Stimulated activated CD4-positive, alpha-beta T cell treated with anti-CD3 and anti-CD28 coated beads, Interleukin-2, amount 100 ng/mL, for 24 hours (primary cell): ENCODE data around the gene TAPBP.
"Not testable (repeated sequence)": the region's sequence is repeated elsewhere in the genome, so short reads cannot be mapped to it uniquely, and the experiment has no call there.

ENCODE experiments used
- DNase-seq, 2 donors: peaks; one replicate each; pipeline ENCODE4 v3.0.0-alpha.2; 2020

Gene TAPBP

DNA sequence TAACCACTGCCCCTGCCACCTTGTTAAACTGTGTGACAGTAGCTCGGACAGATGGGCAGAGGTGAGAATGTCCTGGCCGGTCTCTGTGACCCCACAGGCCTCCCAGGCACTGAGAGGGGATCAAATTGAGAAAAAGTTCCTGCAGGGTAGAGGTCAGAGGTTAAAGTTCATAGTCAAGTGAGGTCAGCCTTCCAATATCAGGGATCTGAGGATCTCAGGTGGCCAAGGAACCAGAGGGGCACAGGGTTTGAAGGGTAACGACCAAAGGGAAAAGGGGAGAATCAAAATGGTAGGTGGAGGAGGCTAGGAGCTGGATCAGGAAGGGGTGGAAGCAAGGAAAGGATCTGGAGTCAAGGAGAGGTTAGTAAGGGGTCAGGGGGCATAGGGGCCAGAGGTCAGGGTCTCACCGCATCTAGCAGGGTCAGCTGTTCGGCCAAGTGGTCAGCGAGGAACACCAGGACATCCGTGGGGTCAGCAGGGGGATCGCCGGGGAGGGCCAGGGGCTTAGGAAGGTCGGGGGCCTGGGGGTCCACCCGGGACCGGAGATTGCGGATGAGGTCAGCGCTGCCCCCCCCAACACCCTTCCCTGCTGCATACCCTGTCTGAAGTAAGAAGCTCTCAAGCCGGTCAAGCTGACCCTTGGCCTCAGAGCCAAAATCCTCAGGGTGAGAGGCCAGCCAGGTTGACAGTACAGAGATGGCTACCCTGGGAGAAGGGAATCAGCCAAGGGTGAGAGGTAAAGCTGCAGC, 18.1 kb downstream of the TAPBP start:
- no peak for DNase-seq

DNA sequence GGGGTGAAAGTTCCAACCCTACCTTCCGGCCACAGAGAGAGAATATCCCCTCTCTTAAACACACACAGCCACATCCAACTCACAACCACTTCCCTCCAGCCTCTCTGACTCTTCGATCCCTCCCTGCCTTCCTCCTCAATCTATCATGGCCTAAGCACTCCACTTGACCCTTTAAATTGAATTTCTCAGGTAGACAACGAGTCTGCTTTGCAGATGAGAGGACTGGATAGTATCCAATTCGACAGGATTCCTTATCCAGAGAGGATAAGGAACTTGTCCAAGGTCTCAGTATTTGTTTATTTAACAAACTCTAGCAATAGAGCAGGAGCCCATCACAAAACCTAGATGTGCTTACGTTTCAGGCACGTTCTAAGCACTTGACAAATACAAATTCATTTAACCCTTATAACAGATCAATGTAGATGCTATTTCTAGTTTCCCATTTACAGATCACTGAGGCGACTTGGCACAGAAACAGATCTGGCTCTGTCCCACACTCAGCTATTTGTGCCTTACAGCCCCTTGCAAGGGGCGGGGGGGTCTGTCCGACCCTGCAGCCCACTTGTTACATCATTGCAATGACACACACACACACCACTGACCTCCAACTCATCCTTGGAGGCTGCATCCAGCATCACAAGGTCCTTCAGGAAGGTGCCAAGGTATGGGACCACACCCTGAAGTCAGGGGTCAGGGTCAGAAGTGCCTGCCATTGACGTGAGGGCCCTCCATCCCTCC, 19.6 kb downstream of the TAPBP start:
- no peak for DNase-seq

DNA sequence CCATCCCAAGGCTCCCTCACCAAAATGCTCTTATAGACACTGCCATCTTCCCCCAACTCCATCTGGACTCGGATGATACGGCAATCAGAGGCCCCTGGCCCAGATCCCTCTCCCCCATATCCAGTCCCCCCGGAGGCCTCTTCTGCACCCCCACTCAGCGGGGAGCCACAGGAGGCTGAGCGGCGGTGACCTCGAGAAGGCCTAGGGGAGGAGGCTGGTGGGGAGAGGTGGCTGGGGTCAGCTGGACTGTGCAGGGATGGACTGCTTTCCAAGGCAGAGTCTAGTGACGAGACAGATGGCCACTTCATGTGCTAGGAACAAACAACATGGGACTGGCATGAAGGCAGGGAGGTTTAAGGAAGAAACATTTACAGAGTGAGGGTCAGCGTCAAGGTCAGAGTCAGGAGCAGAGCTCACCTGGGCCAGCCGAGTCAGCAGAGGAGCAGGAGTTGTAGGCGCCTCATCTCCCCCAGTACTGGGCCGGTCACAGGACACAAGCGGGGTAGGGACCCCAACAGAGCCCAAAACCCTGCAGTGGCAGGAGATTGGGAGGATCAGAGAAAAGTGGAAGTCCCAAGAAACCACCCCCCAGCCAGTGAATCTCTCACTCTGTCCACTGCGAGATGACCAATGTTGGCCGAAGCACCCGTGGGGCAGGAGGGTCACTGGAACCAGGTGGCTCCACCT, 20.7 kb downstream of the TAPBP start:
- DNase-seq = no peak

DNA sequence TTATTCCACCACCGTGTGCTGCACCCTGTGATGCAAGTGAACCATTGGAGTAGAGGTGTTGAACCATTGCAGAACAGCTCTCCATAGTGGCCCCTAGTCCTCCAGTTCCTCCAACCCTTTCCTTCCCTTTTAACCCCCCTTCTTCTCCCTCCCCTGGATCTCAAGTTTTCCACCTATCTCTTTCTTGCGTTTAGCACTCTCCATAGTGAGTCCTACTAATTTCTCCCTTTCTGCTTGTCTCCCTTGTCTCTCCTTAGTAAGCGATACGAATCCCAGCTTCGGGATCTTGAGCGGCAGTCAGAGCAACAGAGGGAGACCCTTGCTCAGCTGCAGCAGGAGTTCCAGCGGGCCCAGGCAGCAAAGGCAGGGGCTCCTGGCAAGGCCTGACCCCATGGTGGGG, 23.4 kb downstream of the TAPBP start:
- no peak for DNase-seq

DNA sequence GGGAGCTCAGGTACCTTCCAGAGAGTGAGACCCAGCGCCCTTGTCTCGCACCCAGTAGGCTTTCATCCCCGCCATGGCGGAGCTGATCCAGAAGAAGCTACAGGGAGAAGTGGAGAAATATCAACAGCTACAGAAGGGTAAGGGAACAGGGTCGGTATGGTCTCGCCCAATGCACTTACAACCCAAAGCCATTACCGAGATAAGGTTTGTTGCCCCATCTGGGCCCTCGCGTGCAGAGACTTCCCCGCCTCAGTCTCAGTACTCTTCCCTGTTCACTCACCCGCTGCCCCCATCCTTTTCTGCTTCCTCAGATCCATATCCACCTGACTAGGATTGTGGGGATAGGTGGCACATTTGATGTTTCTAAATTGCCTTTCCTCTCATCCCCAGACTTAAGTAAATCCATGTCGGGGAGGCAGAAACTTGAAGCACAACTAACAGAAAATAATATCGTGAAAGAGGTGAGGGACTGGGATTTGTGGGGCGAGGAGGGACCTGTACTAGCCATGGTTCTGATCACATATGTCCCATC, 24.0 kb downstream of the TAPBP start:
- no peak for DNase-seq

DNA sequence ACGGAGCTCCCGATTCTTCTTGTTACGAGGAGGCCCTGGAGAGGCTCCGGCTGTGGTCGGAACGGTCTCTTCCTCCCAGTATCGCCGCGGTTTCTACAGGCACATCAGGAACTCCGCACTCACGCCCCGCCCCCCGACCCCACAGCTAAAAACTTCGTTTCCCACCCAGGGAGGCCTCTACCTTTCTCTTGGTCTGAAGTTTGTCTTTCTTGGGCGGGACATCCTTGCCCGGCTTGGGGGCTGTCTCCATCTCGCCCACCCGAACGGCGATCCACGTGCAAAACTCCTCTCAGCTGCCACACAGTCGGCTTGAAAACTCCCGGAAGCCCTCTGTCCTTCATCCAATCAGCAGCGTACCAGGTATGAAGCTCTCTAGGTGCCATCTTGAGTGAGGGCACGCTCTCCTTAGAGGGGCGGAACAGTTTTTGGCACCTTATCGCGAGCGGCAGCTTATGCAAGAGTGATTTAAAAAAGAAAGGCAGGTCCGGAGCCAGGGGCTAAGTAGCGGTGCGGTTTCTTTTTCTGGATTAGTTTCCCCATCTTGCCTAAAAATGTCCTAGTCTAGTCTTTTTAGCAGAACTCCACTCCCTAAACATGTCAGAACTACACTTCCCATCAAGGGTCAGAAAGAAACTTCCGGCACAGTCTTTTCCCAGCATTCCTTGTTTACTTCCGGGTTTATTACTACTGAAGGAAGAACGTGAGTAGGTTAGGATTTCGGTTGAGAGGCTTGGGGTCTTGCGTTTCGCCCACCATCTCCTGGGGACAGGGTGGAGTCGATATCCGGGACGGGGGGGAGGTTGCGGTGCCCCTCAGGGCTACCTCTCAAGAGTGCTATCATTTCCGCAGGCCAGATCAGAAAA, 24.7 kb downstream of the TAPBP start, which contains the start of the genes PFDN6 and WDR46:
TSS of gene PFDN6 (plus strand) at position 681 of the 863 bp plus-strand sequence. CDS start 256 bp downstream, outside the sequence.
TSS of gene WDR46 (minus strand) at position 319 of the 863 bp plus-strand sequence. CDS start at position 250, 69 bp downstream.
- peak; percentile 75 to 81 for DNase-seq

DNA sequence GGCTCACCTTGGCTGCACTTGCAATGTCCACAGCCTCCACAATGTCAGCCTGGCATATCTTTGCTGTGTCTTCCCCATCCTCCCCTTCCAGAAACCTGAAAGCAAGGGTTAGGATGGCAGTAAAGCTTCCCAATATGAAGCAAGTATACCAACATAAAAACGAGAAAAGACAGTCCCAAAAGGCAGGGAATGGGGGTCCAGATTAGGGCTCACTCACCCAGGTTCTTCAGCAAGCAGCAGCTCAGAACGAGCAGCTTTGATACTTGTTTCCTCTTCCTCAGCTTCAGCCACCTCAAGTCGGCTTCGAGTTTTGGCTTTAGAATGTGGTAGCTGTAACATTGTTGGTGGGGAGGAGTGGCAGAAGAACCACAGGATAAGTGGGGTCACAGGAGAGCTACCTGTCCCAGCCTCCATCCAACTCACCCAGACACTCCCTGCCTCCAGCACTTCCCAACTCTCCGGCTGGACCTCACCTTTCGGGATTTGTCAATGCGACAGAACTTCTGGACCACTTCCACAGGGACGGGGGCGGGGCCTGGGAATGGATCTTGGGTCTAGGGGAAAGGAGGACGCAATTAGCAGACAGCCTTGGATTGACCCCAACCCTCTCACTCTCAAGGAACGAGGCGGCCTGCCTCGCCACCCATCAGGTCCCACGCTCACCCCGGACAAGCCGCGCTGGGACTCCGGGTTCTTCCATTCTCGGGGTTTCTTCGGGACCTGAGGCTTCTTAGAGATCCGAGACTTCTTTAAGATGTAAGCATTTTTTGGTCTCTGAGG, 25.5 kb downstream of the TAPBP start:
- DNase-seq = no peak

DNA sequence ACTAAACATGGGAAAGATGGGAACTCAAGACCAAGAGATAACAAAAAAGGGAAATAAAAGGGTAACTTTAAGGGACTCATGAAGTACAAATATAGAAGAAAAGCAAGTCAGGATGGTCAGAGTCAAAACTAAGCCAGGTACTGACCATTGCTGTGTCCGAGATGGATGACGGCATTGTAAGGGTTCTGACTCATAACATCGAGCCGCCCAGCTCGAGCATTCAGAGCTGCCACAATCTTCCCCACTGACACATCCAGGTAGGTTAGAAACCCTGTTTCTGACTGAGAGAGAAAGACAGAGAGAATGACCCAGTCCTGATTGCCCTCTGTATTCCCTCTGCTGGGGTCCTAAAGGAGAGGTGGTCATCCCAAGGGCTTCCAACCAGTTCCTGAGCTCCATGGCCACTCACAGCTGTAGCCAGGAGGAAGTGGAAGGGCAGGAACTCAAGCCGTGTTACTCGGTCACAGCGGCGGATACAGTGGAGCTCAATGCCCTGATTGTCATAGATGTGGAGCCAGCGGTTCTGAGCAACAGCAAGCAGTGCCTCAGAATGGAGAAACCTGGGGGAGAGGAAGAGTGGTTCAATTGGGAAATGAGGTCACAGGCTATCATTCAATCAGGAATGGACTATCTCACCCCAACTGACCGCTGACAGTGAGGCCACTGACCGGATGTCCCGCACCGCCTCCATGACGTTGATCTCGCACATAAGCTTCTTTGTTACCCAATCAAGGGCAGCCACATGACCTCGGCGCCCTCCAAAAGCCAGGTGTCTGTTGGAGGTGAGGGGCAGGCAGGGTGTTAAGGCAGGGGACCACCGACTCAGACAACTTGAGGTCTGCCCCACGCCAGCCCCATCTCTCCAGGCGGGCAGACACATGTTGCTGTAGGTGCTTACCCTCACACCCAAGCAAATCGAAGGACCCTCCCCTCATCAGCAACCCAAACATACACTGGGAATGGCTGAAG, 26.6 kb downstream of the TAPBP start:
- no peak for DNase-seq

DNA sequence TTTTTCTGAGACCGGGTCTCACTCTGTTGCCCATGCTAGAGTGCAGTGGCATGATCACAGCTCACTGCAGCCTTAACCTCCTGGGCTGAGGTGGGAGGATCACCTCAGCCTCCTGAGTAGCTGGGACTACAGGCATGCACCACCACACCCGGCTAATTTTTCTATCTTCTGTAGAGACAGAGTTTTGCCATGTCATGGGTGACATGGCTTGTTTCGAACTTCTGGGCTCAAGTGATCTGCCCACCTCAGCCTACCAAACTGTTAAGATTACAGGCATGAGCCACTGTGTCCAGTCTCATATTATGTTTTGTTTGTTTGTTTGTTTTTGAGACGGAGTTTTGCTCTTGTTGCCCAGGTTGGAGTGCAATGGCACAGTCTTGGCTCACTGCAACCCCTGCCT, 28.7 kb downstream of the TAPBP start:
- DNase-seq = not testable (repeated sequence)

DNA sequence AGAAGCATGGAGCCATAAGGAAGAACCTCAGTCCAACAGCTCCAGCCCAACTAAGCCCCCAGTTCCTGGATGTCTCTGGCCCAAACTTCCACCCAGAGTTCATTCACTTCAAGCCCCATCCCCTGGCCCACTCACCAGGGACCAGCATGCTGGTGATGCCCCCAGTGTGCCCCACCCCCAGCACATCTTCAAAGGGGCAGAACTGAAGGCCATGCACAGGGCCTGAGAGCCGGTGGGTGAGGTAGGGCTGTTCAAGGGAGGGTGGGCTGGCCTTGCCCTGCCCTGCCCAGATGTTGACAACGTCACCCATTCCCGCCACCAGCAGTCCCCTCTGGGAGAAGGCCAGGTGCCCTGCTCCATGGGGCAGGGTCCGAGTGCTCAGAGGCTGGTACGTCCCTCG, 33.3 kb downstream of the TAPBP start:
- no peak for DNase-seq

DNA sequence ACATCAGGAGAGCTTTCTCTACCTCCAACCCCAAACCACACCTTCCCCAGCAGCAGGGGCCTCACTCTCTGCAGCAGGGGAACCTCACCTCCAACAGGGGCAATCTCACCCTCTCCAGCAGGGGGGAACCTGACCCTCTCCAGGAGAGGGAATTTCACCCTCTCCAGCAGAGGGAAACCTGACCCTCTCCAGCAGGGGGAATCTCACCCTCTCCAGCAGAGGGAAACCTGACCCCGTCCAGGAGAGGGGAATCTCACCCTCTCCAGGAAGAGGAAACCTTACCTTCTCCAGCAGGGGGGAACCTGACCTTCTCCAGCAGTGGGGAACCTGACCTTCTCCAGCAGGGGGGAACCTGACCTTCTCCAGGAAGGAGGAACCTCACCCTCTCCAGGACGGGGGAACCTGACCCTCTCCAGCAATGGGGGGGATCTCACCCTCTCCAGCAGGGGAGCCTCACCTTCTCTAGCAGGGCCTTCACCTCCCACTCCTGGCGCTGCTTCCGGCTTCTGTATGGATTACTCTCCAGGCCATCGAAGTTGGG, 33.8 kb downstream of the TAPBP start:
- no peak for DNase-seq

DNA sequence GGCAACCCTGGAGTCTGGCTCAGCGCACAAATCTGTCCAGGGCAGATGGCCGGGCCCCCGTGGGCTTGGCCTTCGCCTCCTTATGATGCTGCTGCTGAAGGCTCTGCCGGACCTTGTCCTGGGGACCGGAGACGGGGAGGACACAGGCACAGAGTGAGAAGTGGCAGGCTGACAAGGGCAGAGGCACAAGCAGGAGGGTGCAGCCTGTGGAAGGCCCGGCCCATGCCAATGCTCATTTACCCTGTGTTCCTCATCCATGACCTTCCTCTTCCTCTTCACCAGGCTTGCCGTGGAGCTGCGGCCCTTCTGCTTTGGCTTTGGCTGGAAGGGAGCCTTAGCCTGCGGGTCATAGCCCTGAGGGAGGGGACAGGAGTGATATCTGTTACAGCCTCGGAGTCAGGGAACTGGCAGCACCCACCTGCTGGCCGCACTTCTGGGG, 34.6 kb downstream of the TAPBP start:
- DNase-seq = no peak

DNA sequence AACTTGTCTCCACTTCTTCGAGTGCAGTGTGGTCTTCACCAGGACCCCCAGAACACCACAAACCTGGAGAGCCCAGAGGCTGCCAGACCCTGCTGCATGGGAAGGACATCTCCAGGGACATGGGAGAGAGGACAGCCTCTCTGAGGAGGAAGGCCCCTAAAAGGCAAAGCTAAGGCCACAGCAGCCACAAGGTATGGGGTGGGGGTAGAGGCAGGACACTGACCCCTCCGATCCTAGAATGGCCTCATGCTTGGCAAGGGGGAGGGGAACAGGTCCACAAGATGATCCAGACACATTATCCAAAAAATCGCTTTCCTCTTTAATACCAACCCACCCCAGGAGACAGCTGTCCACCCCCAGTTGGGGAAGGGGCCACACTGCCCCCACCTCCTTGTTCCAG, 35.1 kb downstream of the TAPBP start:
- DNase-seq = no peak

DNA sequence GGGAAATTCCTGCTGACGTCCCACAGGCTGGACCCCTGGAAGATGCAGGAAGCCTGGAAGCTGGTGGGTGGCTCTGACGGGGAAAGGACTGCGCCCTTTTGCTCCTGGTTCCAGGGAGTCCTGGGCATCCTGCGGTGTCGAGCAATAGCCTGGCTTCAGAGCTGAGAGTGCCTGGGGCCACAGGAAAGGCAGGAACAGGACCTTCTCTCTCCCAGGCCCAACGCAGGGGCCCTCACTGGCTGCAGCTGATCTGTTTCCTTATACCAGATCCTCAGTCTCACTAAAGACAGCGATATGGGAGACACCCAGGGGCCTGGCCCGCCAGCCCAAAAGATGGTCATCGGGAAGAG, 35.5 kb downstream of the TAPBP start:
- DNase-seq = no peak

DNA sequence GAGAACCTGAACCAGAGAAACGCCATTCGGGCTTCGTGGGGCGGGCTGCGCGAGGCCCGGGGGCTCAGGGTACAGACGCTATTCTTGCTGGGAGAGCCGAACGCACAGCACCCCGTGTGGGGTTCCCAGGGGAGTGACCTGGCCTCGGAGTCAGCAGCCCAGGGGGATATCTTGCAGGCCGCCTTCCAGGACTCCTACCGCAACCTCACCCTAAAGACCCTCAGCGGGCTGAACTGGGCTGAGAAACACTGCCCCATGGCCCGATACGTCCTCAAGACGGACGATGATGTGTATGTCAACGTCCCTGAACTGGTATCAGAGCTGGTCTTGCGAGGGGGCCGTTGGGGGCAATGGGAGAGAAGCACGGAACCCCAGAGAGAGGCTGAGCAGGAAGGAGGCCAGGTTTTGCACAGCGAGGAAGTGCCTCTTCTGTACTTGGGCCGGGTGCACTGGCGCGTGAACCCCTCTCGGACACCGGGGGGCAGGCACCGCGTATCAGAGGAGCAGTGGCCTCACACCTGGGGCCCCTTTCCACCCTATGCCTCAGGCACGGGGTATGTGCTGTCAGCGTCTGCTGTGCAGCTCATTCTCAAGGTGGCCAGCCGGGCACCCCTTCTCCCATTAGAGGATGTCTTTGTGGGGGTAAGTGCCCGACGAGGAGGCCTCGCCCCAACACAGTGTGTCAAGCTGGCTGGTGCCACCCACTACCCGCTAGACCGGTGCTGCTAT, 36.1 kb downstream of the TAPBP start:
- peak; percentile 52 to 54 for DNase-seq

DNA sequence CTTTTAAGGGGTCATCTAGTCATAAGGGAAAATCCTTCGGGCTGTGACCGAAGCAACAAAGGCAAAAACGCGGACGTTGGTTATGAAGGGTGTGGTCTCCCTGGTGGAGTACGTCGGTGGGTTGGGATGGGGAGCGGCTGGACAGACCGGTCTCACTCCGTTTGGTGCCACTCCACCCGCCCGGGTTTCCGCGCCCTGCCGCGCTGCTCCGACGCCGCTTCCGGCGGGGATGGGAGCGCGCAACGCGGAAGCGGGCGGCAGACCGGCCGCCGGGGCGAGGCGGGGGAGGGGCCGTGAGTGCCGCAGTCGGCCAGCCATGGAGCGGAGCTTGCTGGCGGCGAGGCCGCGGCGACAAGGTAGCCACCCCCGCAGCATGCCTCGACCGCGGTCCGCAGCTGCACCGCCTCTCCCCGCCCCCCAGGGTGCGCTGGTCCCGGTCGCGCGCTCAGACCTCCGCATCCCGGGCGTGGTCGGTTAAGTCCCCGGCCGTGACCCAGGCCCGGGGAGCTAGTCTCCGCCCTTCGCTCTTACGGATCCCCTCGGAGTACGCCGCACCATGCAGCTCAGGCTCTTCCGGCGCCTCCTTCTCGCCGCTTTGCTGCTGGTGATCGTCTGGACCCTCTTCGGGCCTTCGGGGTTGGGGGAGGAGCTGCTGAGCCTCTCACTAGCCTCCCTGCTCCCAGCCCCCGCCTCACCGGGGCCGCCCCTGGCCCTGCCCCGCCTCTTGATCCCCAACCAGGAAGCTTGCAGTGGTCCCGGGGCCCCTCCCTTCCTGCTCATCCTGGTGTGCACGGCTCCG, 36.8 kb downstream of the TAPBP start, which contains the start of gene B3GALT4:
TSS of gene B3GALT4 (plus strand) at position 260 of the 799 bp plus-strand sequence. CDS start at position 557, 297 bp downstream.
- peak; percentile 79 to 86 for DNase-seq

DNA sequence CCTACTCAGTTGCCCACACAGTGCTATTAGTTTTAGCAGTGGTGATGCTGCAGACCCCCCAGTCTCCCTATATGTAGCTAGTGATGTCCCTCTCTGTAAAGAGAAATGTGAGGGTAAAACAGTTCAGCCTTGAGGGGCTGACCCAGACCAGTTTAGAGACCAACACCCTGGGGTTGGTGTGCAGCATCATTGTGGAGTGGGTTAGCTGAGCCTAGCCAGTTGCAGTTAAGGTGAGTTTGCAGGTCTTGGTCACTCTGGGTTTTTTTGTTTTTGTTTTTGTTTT, 37.4 kb downstream of the TAPBP start:
- no peak for DNase-seq

DNA sequence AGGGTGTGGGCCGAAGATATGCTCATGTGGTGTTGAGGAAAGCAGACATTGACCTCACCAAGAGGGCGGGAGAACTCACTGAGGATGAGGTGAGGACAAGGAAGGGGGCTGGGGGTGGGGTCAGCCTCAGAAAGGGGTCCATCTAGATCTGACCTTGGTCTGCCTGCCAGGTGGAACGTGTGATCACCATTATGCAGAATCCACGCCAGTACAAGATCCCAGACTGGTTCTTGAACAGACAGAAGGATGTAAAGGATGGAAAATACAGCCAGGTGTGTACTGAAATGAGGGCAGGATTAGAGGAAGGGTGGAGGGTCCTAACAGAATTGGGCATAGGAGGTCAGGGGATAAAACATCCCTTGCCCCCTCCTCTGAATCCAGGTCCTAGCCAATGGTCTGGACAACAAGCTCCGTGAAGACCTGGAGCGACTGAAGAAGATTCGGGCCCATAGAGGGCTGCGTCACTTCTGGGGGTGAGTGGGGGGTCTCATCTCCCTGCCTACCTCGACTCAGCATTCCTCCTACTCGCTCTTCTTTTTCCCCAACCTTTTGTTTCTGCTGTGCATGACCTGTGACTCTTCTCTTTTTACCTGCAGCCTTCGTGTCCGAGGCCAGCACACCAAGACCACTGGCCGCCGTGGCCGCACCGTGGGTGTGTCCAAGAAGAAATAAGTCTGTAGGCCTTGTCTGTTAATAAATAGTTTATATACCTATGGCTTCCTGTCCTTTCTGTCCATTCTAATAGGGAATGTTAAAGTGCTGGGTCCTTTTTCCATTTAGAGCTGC, 37.9 kb downstream of the TAPBP start:
- peak in 1 of 2 donors; percentile 31 for DNase-seq
